NCI-H146 (cell line): ENCODE measurements around the gene CDH4.

Experiments used
- DNase-seq: peaks from one replicate; lab custom pipeline; 2025; lab: John Stamatoyannopoulos, UW

The CDH4 gene

GRCh38 chr20:61828891-61829290 lies 576.8 kb downstream of the CDH4 start:
- DNase-seq: no peak

- no peak for DNase-seq
Observed at GRCh38 chr20:61829526-61829925, 577.5 kb downstream of the CDH4 start.

GRCh38 chr20:61830241-61830930 lies 578.3 kb downstream of the CDH4 start:
- no peak for DNase-seq

DNA sequence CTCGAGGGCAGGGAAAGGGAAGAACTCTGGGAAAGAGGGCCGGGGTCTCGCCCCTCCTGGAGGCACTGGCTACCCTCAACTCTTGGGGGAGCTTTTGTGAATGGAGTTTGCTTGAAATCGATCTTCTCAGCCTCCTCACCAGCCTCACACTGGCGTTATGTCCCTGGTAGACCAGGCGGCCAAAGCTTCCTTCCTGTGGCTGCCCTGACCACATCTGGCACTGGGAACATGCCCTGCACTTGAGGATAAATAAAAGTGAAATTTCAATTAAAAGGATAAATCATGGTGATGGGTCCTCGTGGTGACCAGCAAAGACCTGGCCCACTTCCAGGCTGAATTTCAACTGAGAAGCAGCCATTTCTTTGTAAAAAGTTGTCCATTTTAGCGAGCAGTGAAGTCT lies 578.9 kb downstream of the CDH4 start:
- no peak for DNase-seq

DNA sequence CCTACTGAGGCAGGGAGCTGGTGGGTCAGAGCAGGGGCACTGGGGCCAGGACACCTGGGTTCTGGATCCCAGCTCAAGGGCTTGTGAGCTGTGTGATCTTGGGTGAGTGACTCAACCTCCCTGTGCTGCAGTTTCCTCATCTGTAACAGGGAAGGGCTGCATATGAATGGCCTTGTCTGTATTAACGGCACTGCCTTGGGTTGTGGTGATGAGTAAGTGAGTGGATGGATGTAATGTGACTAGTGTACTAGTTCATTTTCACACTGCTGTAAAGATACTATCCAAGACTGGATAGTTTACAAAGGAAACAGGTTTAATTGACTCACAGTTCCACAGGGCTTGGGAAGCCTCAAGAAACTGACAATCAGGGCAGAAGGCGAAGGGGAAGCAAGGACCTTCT lies 580.1 kb downstream of the CDH4 start:
- DNase-seq: no peak

DNA sequence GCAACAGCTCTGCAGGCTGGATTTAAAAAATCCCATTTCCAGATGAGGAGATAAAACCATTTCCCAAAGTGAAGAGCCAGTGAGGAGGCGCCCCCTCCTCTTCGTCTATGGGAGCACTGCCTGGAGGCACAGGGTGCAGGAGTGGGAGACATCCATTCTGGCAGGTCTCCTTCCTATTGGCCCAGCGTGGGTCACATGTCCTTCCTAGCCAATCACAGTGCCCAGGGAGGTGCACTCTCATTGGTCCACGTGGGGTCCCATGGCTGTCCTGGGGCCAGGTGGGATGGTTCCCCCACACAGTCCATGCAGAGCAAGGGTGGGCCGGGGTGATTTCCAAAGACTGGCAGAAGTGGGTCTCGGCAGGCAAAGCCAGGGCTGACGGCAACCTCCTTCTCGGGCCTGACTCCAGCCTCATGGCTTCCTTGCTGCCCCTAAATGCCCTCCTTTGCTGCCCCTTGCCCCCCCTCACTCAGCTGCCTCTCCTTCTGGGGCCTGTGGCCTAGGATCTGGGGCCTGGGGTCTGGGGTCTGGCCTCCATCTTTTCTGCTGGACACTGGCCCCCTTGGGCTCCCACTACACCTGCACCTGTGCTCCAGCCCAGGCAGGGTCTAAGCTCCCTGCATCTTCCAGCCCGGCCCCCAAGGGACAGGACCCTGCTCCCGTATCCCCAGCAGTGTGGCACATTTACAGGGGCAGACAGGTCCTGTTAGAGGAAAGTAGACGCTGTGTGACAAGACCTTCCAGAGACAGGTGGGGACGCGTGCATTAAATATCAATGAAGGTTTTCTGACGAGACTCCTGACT lies 581.9 kb downstream of the CDH4 start:
- no peak for DNase-seq

DNA sequence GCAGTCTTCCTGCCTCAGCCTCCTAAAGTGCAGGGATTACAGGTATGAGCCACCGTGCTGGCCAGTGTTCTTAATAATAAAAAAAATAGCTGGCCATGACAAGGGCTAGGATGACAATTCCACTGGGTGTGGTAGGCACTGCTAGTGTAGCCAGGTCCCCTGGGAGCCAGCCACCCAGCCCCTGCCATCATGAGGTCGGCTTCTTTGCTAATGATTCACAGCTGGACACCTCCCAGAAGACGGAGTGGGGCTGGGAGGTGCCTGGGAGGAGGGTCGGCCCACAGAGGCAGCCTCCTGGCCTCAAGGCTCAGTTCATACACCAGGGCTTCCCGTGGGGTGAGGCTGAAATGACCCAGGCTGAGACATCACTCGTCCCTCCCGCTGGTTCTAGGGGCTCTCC lies 583.2 kb downstream of the CDH4 start:
- DNase-seq: no peak

GRCh38 chr20:61835791-61836350 lies 583.8 kb downstream of the CDH4 start:
- no peak for DNase-seq

DNA sequence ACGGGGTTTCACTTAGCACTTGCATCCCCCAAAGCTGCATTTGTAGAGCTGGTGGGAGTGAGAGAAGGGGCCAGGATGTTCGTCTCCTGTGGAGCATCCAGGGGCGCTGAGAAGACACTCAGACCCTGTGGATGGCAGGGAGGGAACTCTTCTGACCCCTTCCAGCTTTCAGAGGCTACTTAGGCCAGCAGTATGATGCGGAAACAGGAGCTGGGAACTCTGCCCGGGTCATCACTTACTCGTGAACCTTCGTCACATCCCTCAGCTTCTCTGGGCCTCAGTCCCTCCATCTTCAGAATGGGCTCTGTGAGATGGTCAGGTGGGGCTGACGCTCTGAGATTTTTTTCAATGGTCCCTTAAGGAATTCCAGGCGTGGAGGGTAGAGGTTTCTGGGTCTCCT lies 585.1 kb downstream of the CDH4 start:
- no peak for DNase-seq

- DNase-seq: no peak
Observed at GRCh38 chr20:61839223-61839911, 587.3 kb downstream of the CDH4 start.

- no peak for DNase-seq
Observed at GRCh38 chr20:61839912-61840778, 588.1 kb downstream of the CDH4 start.

DNA sequence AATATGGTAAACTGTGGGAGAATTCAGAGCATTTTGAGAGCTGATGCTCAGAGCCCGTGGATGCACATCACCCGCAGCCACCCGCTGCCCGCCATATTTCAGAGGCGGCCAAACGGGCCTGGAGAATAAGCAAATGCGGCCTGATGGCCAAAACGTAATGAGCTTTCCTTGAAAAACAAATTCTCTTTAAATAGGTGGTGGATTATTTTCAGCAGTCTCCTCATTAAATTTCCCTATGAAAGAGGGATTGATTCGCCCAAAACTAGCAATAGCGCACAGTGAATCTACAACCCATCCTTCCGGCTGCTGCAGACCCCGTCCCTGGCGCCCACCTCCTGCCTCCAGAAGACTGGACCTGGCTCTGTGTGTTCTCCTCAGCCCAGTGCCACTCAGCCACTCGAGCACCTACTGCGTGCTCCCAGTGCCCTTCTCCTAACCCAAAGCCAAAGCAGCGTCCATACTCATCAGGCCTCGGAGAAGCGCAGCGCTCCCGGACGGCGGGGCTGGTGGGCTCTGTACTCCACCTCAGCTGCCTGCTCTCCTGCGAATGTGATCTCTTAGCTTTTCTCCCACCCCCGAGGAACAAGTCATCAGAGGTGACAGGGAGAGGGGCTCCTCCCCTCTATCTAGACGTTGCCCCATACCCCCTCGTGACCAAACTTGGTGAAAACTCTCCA lies 588.9 kb downstream of the CDH4 start:
- DNase-seq: no peak

DNA sequence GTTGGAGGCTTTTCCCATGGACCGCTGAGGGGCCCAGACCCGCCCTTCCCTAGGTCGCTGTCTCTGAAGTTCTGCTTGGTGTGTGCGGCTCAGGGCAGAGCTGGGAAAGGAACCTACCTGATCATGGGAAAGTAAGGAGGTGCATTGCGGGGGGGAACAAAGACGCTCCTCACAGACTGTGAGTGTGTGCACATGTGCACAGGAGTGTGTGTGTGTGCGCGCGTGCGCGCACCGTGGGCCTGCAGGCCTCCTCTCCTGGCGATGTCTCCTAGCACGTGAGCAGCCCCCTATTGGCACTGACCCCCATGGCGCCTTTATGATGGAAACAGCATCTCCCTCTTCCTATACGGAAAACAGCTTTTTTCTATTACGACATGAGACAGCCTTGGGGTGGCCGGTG lies 589.5 kb downstream of the CDH4 start:
- DNase-seq: no peak

GRCh38 chr20:61841966-61842365 lies 589.9 kb downstream of the CDH4 start:
- DNase-seq: no peak

DNA sequence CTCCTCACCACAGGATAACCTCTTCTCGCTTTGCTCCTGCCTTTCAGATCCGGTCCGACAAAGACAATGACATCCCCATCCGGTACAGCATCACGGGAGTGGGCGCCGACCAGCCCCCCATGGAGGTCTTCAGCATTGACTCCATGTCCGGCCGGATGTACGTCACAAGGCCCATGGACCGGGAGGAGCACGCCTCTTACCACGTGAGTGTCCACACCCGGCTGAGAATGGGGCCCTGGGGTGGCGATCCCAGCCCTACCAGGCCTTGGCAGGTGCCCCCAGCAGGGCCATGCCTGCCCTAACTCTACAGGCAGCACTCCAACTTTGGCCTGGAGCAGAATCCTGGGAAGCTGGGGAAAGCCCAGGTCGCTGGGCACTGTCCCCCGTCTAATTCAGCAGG lies 592.6 kb downstream of the CDH4 start:
- DNase-seq: no peak

GRCh38 chr20:61845233-61845671 lies 593.2 kb downstream of the CDH4 start:
- DNase-seq: no peak

- DNase-seq: no peak
Observed at GRCh38 chr20:61846074-61846473, 594.0 kb downstream of the CDH4 start.

DNA sequence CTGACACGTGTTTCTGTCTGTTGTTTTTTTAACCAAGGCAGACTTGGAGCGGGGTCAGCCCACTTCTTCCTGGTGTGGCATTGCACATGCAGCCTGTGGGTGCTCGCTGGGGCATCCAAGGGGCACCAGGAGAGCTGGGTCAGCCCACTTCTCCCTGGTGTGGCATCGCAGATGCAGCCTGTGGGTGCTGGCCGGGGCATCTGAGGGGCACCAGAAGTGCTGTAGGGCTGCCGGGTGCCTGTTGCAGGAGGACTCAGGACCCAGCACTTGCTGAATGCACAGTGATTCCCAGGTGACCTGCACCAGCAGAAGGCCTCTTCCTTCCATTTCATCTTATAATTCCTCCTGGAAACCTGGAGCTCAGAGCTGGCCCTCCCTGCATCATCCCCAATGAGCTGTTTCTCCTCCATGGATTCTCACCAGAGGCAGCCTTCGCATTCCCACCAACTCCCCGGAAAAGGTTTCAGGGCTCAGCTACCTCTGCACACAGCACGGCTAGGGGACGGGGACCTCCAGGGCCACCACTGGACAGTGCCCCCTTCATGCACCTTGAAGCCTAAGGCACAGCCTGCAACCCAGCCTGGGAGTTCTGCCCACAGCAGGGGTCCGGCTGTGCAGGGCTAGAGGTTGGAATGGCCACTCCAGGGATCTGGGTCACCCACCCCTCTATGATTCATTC lies 594.8 kb downstream of the CDH4 start:
- no peak for DNase-seq

DNA sequence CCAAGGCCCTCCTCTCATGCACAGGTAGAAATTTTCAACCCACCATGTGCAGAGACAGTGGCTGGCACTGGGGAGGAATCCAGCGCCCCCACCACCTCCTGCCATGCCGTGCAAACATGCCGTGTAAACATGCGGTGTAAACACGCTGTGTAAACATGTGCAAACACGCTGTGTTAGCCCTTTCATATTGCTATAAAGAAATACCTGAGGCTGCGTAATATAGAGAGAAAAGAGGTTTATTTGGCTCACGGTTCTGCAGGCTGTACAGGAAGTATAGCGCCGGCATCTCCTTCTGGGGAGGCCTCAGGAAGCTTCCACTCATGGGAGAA lies 595.3 kb downstream of the CDH4 start:
- no peak for DNase-seq

GRCh38 chr20:61847986-61848385 lies 595.9 kb downstream of the CDH4 start:
- no peak for DNase-seq

- DNase-seq: no peak
Observed at GRCh38 chr20:61848851-61849250, 596.8 kb downstream of the CDH4 start.
